Lower lobe of right lung (tissue), 2 donors: ENCODE results near the gene AKAP6. TPM values are rescaled to one million over a fixed set of nuclear protein-coding genes. Genes with fewer than 3 reads are reported as not detected.
"Not testable (repeated sequence)": the region's sequence is repeated elsewhere in the genome, so short reads cannot be mapped to it uniquely, and the experiment has no call there.

ENCODE experiments used
- ATAC-seq, 2 donors: fragments of 200-7000 bp; cut with Tn5 transposase; one replicate each; pipeline ENCODE4 v1.9.1; 2020 to 2022; ENCODE audit warnings: mild to moderate bottlenecking in 2 of 2, moderate library complexity in 2 of 2
- DNase-seq: peaks from one replicate; pipeline ENCODE4 v3.0.0-alpha.2; 2020
- H3K27ac ChIP-seq: fragments of 200-600 bp; one replicate; pipeline ENCODE4 v1.8.0; 2022
- H3K27me3 ChIP-seq: fragments of 200-600 bp; one replicate; pipeline ENCODE4 v1.8.0; 2022; ENCODE audit warnings: low read depth
- H3K36me3 ChIP-seq: fragments of 200-600 bp; one replicate; pipeline ENCODE4 v1.8.0; 2022; ENCODE audit warnings: mild to moderate bottlenecking
- H3K4me1 ChIP-seq: fragments of 200-600 bp; one replicate; pipeline ENCODE4 v1.8.0; 2022
- H3K4me3 ChIP-seq: fragments of 200-600 bp; one replicate; pipeline ENCODE4 v1.8.0; 2022; ENCODE audit warnings: mild to moderate bottlenecking
- H3K9me3 ChIP-seq: fragments of 200-600 bp; one replicate; pipeline ENCODE4 v1.8.0; 2022
- CTCF ChIP-seq: fragments of 200-600 bp; IDR thresholded peaks from one replicate; pipeline ENCODE4 v1.8.0; 2022; ENCODE audit warnings: antibody characterized with exemption, mild to moderate bottlenecking
- intact Hi-C: fragments of 100-400 bp; cut with DNase I; formaldehyde crosslinking; loops from one replicate; pipeline ENCODE4 v1.11.0; 2022
- total RNA-seq: library from RNA; stranded (reverse); fragmentation: NEBNext Ultra II Directional; extraction: Animal tissue kit (Norgen Biotek cat#: 25700); gene quantifications from one replicate; pipeline ENCODE4 v1.2.1, GENCODE V29; 2021
- donor health status: DM: no; HTN: yes; CAD: no; lungs with severe emphysema.

The AKAP6 gene
- total RNA-seq, 1 donor from 2014 or later = 8.6 TPM

GRCh38 chr14:32457213-32457920 is 128.3 kb downstream of the AKAP6 start:
- DNase-seq = no peak
- no peak overlapping the region for H3K4me3 ChIP-seq
- TF ChIP-seq CTCF = no peak
- H3K27me3 ChIP-seq = no peaks in the 10 kb centered on the region
- no peaks in the 10 kb centered on the region for H3K9me3 ChIP-seq
- no peak overlapping the region for H3K27ac ChIP-seq
- H3K36me3 ChIP-seq = no peaks in the 10 kb centered on the region
- intact Hi-C loops = no loop called here
- peak; percentile 51 to 54 for ATAC-seq
- H3K4me1 ChIP-seq = no peaks in the 10 kb centered on the region

DNA sequence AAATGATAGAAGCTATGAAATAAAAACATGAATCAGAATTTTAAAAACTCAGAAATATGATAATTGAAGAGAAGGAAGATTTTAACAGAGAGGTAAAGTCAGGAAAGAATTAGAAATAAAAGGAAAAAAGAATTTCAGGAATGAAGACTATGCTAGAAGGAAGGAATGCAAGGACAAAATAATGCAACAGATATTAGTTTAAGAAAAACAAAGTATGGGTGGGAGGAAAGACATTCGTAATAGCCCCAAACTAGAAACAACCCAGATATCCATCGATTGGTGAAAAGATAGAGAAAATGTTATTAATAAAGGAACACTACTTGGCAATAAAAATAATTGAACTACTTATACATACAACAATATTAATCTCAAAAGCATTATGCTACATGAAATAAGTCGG is 129.6 kb downstream of the AKAP6 start:
- DNase-seq (no peak), ATAC-seq (no peak)
- no peak overlapping the region for H3K4me3 ChIP-seq
- H3K27me3 ChIP-seq = no peaks in the 10 kb centered on the region
- no peak for TF ChIP-seq CTCF
- no peaks in the 10 kb centered on the region for H3K9me3 ChIP-seq
- no peaks in the 10 kb centered on the region for H3K4me1 ChIP-seq
- no peak overlapping the region for H3K27ac ChIP-seq
- no peaks in the 10 kb centered on the region for H3K36me3 ChIP-seq
- intact Hi-C loops = no loop called here

GRCh38 chr14:32460267-32460666 is 131.2 kb downstream of the AKAP6 start:
- Histone ChIP-seq H3K9me3 (no peaks in the 10 kb centered on the region), H3K4me3 (no peak overlapping the region), H3K4me1 (no peaks in the 10 kb centered on the region), H3K27ac (no peak overlapping the region), H3K36me3 (no peaks in the 10 kb centered on the region), H3K27me3 (no peaks in the 10 kb centered on the region)
- DNase-seq (no peak), ATAC-seq (no peak)
- intact Hi-C loops = no loop called here
- TF ChIP-seq CTCF = no peak

- H3K9me3 ChIP-seq, DNase-seq, ATAC-seq, intact Hi-C loops, H3K27me3 ChIP-seq, H3K36me3 ChIP-seq, H3K4me3 ChIP-seq, H3K4me1 ChIP-seq, H3K27ac ChIP-seq: not testable (repeated sequence)
Observed at GRCh38 chr14:32462553-32462952, 133.5 kb downstream of the AKAP6 start.

DNA sequence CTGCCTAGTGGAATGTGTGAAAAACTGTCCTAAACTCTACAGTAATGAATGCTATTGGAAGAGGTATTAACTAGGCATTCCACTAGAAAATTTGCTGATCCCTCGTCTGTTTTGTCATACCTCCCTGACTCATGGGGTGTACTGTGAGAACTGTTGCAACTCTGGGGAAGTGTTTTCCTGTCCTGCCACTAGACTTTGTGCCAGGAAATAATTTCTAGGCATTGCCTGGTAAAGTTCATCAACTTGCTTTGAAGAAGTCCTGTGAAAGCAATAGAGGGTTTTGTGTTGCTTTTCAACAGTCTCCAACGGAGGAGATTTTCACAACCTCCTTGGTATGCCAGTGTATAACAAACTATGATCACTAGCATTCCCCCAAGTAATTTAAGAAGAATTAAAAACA is 139.9 kb downstream of the AKAP6 start:
- intact Hi-C loops = loop anchor here (5.0 kb wide), 1 partner anchor 217 kb away; no protein-coding TSS in a partner anchor

More for the DNA sequence above, 139.9 kb downstream of the AKAP6 start:
- Histone ChIP-seq H3K27ac (no peak overlapping the region), H3K9me3 (no peaks in the 10 kb centered on the region), H3K4me3 (no peak overlapping the region), H3K27me3 (no peaks in the 10 kb centered on the region), H3K4me1 (peaks cover 5% of the 10 kb centered on the region), H3K36me3 (no peaks in the 10 kb centered on the region)
- no peak for TF ChIP-seq CTCF
- ATAC-seq = peak in 1 of 2 donors; percentile 45
- DNase-seq = no peak
